Measurements from ENCODE around the gene NT5C3B. TPM values are rescaled to one million over a fixed set of nuclear protein-coding genes. Genes with fewer than 3 reads are reported as not detected.
A peak's percentile ranks its signal among the peaks of the same experiment; 100 is the strongest.
"Not testable (repeated sequence)": the region's sequence is repeated elsewhere in the genome, so short reads cannot be mapped to it uniquely, and the experiment has no call there.

The NT5C3B gene
- total RNA-seq, 2 donors from 2014 or later: 49.1 to 61.8 TPM

- no peak for DNase-seq (ENCODE audit: low spot score)
- intact Hi-C loops (cut with DNase I): no loop called here
Measured at GRCh38 chr17:41848788-41849187, 12.8 kb upstream of the NT5C3B start.

DNA sequence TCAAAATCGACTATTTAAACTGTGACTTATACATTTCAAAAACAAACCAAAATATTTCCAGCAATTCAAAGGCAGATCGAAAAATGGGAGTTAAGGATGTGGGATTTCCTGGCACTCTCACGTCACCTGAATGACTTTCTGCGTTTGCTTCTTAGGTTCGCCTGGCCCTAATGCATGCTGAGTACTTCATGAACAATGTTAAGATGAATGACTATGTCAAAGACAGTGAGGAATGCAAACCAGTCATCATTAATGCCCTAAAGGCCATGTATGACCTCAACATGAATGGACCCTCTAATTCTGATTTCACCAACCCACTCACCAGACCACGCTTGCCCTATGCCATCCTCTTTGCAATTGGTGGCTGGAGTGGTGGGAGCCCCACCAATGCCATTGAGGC lies 8.9 kb upstream of the NT5C3B start:
- intact Hi-C loops (cut with DNase I): no loop called here
- DNase-seq (ENCODE audit: low spot score): no peak

GRCh38 chr17:41840781-41841180 lies 4.7 kb upstream of the NT5C3B start:
- peak; percentile 46 for DNase-seq (ENCODE audit: low spot score)
- intact Hi-C loops (cut with DNase I): not testable (repeated sequence)

- DNase-seq (ENCODE audit: low spot score); intact Hi-C loops (cut with DNase I): not testable (repeated sequence)
Measured at GRCh38 chr17:41839448-41839847, 3.4 kb upstream of the NT5C3B start.

DNA sequence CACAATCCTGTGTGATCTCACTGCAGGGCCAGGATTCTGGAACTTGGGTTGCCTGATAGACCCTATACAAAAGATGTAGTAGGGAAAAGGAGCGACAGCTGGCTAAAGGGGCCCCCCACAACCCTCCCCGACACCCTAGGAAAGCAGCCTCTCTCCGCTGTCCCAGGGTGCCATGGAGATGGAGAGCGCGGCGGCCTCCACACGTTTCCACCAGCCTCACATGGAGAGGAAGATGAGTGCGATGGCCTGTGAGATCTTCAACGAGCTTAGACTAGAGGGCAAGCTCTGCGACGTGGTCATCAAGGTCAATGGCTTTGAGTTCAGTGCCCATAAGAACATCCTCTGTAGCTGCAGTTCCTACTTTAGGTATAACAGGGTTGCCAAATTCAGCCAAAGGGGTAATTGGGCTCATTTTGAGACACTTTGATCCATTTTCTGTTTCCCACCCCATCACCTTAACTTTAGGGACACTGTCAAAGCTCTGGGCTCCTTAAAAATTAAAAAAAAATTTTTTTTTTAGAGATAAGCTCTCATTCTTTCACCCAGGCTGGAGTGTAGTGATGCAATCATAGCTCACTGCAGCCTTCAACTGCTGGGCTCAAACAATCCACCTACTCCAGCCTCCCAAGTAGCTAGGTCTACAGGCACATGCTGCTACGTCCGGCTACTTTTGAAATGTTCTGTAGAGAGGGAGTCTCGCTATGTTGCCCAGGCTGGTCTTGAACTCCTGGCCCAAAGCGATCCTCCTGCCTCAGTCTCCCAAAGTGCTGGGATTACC lies 1.9 kb upstream of the NT5C3B start, which contains the start of gene KLHL10:
TSS of gene KLHL10 (plus strand) at position 65 of the 778 bp plus-strand sequence. CDS start at position 173, 108 bp downstream.
- intact Hi-C loops (cut with DNase I): no loop called here
- peak; percentile 67 for DNase-seq (ENCODE audit: low spot score)

DNA sequence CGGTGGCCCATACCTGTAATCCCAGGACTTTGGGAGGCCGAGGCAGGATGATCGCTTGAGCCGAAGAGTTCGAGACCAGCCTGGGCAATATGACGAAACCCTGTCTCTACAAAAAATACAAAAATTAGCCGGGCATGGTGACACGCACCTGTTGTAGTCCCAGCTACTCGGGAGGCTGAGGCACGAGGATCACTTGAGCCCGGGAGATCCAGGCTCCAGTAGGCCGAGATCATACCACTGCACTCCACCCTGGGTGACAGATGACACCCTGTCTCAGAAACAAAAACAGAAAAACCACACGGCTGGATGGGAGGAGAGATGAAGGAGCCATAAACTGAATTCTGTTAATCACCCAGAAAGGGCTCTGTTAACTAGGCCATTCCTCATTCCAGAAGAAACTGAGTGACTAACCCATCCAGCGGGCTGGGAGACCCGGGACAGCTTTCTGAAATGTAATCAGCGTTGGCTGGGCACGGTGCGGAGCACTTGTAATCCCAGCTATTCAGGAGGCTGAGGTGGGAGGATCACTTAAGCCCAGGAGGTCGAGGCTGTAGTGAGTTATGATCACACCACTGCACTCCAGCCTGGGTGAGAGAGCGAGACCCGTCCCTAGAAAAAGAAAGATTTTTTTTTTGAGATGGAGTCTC lies 641 bp upstream of the NT5C3B start:
- intact Hi-C loops (cut with DNase I): no loop called here
- peak; percentile 22 for DNase-seq (ENCODE audit: low spot score)

- intact Hi-C loops (cut with DNase I): no loop called here
- peak; percentile 20 for DNase-seq (ENCODE audit: low spot score)
Measured at GRCh38 chr17:41835214-41835799, 725 bp downstream of the NT5C3B start.

- DNase-seq (ENCODE audit: low spot score): peak; percentile 57
- intact Hi-C loops (cut with DNase I): not testable (repeated sequence)
Measured at GRCh38 chr17:41829961-41830360, 6.1 kb downstream of the NT5C3B start.

DNA sequence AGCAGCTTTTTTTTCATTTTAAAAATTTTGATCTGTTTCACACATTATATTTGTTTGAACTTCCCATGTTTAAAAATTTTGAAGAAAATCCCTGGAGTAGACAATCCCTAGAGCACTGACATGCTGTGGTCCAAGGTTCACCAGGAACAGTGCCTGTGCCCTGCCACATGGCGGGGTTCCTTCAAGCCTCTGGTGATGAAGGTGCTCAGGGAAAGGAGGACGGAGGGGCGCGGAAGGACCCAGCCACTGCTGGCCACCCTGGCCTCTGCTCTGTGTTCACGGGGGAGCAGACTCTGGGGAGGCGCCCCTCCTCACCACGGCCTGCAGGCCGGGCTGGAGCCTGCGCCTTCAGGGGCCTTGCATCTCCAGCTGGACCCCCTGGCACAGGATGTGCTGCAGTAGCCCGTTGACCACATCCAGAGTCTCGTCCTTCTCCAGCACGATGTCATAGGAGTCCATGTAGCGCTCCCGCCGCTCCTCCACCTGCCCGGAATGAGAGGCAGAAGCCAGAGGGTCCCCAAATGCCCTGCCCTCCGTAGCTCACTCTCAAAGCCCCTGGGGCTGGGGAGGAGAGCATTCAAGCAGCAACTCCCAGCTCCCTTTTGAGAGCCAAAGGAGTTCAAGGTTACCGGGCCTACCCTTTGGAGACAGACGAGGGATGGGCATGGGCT lies 10.7 kb downstream of the NT5C3B start:
- DNase-seq (ENCODE audit: low spot score): no peak
- intact Hi-C loops (cut with DNase I): no loop called here

- intact Hi-C loops (cut with DNase I): no loop called here
- DNase-seq (ENCODE audit: low spot score): no peak
Measured at GRCh38 chr17:41824086-41824485, 11.9 kb downstream of the NT5C3B start.

GRCh38 chr17:41823580-41823979 lies 12.5 kb downstream of the NT5C3B start:
- intact Hi-C loops (cut with DNase I): no loop called here
- DNase-seq (ENCODE audit: low spot score): no peak

GRCh38 chr17:41823141-41823524 lies 12.9 kb downstream of the NT5C3B start:
- intact Hi-C loops (cut with DNase I): no loop called here
- no peak for DNase-seq (ENCODE audit: low spot score)

GRCh38 chr17:41822216-41823140 lies 13.6 kb downstream of the NT5C3B start:
- no peak for DNase-seq (ENCODE audit: low spot score)
- intact Hi-C loops (cut with DNase I): no loop called here

DNA sequence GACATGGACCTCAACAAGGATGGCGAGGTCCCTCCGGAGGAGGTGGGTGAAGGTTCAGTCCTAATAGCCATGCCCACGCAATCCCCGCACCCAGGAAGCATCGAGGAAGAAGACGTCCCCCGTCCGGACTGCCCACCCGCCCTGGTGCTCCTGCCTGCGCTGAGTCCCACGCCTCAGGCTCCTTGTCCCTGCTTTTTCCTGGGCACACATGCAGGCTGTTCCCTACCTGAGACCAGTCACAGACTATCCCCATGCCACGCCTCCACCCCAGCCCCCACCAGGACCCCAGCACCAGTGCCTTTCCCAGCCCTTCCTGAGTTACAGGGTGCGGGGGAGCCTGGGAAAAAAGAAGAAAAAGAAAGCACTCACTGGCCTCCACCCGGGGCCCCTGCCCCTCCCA lies 14.3 kb downstream of the NT5C3B start:
- DNase-seq (ENCODE audit: low spot score): no peak
- intact Hi-C loops (cut with DNase I): no loop called here

- no peak for DNase-seq (ENCODE audit: low spot score)
- intact Hi-C loops (cut with DNase I): no loop called here
Measured at GRCh38 chr17:41818024-41818423, 18.0 kb downstream of the NT5C3B start.

DNA sequence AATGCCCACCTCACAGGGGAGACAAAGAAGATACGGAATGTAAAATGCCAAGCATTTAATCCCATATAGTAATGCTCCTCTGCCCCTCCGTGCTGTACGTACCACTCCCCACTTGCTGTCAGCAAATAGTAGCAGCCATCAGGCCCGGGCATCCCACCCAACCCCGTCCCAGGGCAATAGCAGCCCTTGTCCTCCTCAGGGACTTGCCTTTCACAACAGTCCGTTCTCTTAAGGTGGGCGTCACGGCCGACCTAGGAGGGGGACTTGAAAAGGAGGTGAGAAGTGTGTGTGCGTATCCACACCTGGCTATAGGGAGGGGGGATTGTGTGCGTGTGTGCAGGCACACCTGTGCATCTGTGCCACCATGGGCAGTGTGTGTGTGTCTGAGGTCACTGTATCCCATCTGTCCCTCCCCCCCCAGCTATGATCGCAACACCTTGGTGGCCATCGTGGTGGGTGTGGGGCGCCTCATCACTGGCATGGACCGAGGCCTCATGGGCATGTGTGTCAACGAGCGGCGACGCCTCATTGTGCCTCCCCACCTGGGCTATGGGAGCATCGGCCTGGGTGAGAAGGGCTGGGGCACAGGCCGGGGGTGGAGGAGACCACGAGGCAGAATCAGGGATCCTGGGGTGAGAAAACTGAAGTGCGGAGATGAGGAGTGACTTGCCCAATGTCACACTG lies 19.3 kb downstream of the NT5C3B start:
- intact Hi-C loops (cut with DNase I): no loop called here
- DNase-seq (ENCODE audit: low spot score): no peak

DNA sequence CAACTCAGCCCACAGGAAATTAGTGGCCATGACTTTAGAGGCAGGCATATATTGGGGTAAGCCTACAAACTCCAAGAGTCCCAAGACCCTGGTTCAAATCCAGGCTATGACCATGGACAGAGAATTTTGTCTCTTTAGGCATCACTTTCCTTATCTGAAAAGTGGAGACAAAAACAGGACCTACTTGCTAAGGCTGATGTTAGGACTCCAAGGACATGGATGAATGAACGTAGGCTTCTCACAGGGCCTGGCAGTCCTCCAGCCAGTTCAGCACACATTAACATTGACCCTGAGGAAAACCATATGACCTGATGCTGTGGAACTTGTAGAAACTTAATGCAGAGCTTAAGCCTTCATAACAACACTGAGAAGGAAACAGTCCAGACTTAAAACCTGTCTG lies 21.8 kb downstream of the NT5C3B start:
- no peak for DNase-seq (ENCODE audit: low spot score)
- intact Hi-C loops (cut with DNase I): no loop called here

- intact Hi-C loops (cut with DNase I): no loop called here
- DNase-seq (ENCODE audit: low spot score): no peak
Measured at GRCh38 chr17:41813699-41814124, 22.3 kb downstream of the NT5C3B start.
